Fibroblast of lung (primary cell): ENCODE results near the gene FRMD4A.

ENCODE experiments used
- CTCF ChIP-seq, 2 donors: IDR thresholded peaks in 1 of 2; conservative IDR thresholded peaks in 1 of 2; 1 replicate in 1 of 2; 2 replicates in 1 of 2; pipeline ENCODE4 v1.5.1; 2011 to 2012; ENCODE audit warnings: low read length in 2 of 2, control low read depth in 1 of 2, inconsistent platforms in 1 of 2, low read depth in 1 of 2, mild to moderate bottlenecking in 1 of 2
- EZH2 ChIP-seq: IDR thresholded peaks from 2 replicates; pipeline ENCODE4 v1.5.1; 2012; ENCODE audit warnings: low read length, control low read depth, mild to moderate bottlenecking; ENCODE audit errors: missing control alignments

GRCh38 chr10:14162629-14163344 lies 167.9 kb downstream of the FRMD4A start:
- TF ChIP-seq EZH2, result no peak
- no peak for TF ChIP-seq CTCF (conservative IDR thresholded peaks at IDR 0.05 in 1 of 2, IDR thresholded peaks at IDR 0.05 in 1 of 2; ENCODE audit: low read depth in 1 of 2, low read length in 2 of 2)
